ENCODE measurements around the gene SCRN1. TPM values are rescaled to one million over a fixed set of nuclear protein-coding genes. Genes with fewer than 3 reads are reported as not detected.

SCRN1 gene
- total RNA-seq, 1 donor, result 45.6 TPM

DNA sequence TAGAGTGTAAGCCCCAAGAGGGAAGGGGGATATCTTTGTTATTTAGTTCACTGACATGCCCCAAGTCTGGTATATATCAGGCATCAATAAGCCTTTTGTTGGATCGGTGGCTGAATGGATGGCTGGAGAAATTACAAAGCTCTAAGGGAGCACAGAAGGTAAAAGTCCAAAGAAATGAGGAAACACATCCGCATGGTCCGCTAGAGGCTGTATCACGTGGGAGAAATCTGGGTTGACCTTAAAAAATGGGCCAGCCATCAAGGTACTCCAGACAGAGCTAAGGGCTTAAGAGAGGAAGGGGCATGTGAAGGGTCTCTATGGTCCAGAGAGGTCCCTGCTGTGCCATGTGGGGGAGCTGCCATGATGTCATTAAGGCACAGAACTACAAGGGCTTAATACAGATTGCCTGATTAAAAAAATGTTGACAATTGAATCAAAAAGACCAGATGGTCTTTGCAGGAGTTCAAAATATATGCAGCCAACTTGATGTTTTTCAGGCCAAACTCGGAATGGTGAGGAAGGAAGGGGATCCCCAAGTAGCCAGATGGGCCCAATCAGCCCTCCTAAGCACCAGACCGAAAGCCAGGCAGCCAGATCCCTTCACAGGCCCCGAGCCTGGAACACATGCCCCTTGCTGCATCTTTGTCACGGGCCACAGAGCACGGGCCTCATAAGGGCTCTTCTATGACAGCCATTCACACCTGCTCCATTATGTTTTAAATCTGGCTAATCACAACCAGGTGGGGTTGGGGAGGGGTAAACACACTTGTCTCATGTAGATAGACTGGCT is 31.9 kb downstream of the SCRN1 start:
- no peak overlapping the region for H2AFZ ChIP-seq (ENCODE audit: low read length)
- H4K20me1 ChIP-seq (ENCODE audit: insufficient read depth, low read length), result peaks cover 4% of the 10 kb centered on the region
- no peaks in the 10 kb centered on the region for H3K27me3 ChIP-seq (ENCODE audit: insufficient read depth, low read length)
- no peaks in the 10 kb centered on the region for H3K9me3 ChIP-seq (ENCODE audit: low read depth, low read length)
- no peak for DNase-seq (ENCODE audit: insufficient read length, low spot score, missing footprints)
- peaks cover 11% of the 10 kb centered on the region for H3K36me3 ChIP-seq (ENCODE audit: insufficient read depth, low read length)
- H3K27ac ChIP-seq (ENCODE audit: low read depth, low read length), result no peak overlapping the region
- H3K4me2 ChIP-seq (ENCODE audit: insufficient read depth, low read length), result no peak overlapping the region
- TF ChIP-seq, protein P1, sequence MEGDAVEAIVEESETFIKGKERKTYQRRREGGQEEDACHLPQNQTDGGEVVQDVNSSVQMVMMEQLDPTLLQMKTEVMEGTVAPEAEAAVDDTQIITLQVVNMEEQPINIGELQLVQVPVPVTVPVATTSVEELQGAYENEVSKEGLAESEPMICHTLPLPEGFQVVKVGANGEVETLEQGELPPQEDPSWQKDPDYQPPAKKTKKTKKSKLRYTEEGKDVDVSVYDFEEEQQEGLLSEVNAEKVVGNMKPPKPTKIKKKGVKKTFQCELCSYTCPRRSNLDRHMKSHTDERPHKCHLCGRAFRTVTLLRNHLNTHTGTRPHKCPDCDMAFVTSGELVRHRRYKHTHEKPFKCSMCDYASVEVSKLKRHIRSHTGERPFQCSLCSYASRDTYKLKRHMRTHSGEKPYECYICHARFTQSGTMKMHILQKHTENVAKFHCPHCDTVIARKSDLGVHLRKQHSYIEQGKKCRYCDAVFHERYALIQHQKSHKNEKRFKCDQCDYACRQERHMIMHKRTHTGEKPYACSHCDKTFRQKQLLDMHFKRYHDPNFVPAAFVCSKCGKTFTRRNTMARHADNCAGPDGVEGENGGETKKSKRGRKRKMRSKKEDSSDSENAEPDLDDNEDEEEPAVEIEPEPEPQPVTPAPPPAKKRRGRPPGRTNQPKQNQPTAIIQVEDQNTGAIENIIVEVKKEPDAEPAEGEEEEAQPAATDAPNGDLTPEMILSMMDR (IDR thresholded peaks at IDR 0.05; ENCODE audit: extremely low read depth, low read depth, low read length), result no peak
- H3K79me2 ChIP-seq (ENCODE audit: insufficient read depth, low read length), result peaks cover 32% of the 10 kb centered on the region
- H3K4me1 ChIP-seq (ENCODE audit: insufficient read depth, low read length), result no peaks in the 10 kb centered on the region
- no peak overlapping the region for H3K4me3 ChIP-seq (ENCODE audit: insufficient read depth, low read length)

DNA sequence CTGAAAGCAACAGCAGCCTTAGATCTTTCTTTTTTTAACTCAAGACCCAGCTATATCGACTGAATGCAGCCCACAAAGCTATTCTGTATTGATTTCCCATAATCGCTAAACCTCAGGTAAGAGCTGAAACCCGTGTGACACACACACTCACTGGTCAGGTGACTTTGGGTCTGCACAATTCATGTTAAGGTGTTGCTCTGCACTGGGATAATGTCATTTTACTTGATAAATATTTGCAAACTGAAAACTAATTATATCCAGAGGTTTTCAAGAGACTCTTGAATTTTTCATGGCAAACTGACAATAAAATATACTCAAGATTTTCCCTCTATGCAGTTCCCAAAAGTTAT is 33.1 kb downstream of the SCRN1 start:
- no peak overlapping the region for H3K27ac ChIP-seq (ENCODE audit: low read depth, low read length)
- peaks cover 21% of the 10 kb centered on the region for H3K36me3 ChIP-seq (ENCODE audit: insufficient read depth, low read length)
- no peak for DNase-seq (ENCODE audit: insufficient read length, low spot score, missing footprints)
- no peak overlapping the region for H3K4me2 ChIP-seq (ENCODE audit: insufficient read depth, low read length)
- no peaks in the 10 kb centered on the region for H3K9me3 ChIP-seq (ENCODE audit: low read depth, low read length)
- no peaks in the 10 kb centered on the region for H3K27me3 ChIP-seq (ENCODE audit: insufficient read depth, low read length)
- H2AFZ ChIP-seq (ENCODE audit: low read length), result no peak overlapping the region
- peaks cover 30% of the 10 kb centered on the region for H3K79me2 ChIP-seq (ENCODE audit: insufficient read depth, low read length)
- no peak overlapping the region for H3K4me3 ChIP-seq (ENCODE audit: insufficient read depth, low read length)
- H4K20me1 ChIP-seq (ENCODE audit: insufficient read depth, low read length), result peaks cover 4% of the 10 kb centered on the region
- no peaks in the 10 kb centered on the region for H3K4me1 ChIP-seq (ENCODE audit: insufficient read depth, low read length)
- TF ChIP-seq, protein P1 (IDR thresholded peaks at IDR 0.05; ENCODE audit: extremely low read depth, low read depth, low read length), result no peak

GRCh38 chr7:29955799-29956486 is 33.7 kb downstream of the SCRN1 start:
- Histone ChIP-seq H3K4me3 (ENCODE audit: insufficient read depth, low read length) (no peak overlapping the region), H3K27me3 (ENCODE audit: insufficient read depth, low read length) (no peaks in the 10 kb centered on the region), H3K9me3 (ENCODE audit: low read depth, low read length) (no peaks in the 10 kb centered on the region), H2AFZ (ENCODE audit: low read length) (no peak overlapping the region), H3K79me2 (ENCODE audit: insufficient read depth, low read length) (peaks cover 30% of the 10 kb centered on the region), H3K4me2 (ENCODE audit: insufficient read depth, low read length) (no peak overlapping the region), H3K4me1 (ENCODE audit: insufficient read depth, low read length) (no peaks in the 10 kb centered on the region), H3K36me3 (ENCODE audit: insufficient read depth, low read length) (peaks cover 25% of the 10 kb centered on the region), H3K27ac (ENCODE audit: low read depth, low read length) (no peak overlapping the region), H4K20me1 (ENCODE audit: insufficient read depth, low read length) (peaks cover 6% of the 10 kb centered on the region)
- DNase-seq (ENCODE audit: insufficient read length, low spot score, missing footprints), result no peak
- TF ChIP-seq, protein P1 (IDR thresholded peaks at IDR 0.05; ENCODE audit: extremely low read depth, low read depth, low read length), result no peak

- Histone ChIP-seq H3K4me1 (ENCODE audit: insufficient read depth, low read length) (no peaks in the 10 kb centered on the region), H3K4me2 (ENCODE audit: insufficient read depth, low read length) (no peak overlapping the region), H3K9me3 (ENCODE audit: low read depth, low read length) (no peaks in the 10 kb centered on the region), H3K27ac (ENCODE audit: low read depth, low read length) (no peak overlapping the region), H3K4me3 (ENCODE audit: insufficient read depth, low read length) (no peak overlapping the region), H3K36me3 (ENCODE audit: insufficient read depth, low read length) (peaks cover 25% of the 10 kb centered on the region), H4K20me1 (ENCODE audit: insufficient read depth, low read length) (peaks cover 6% of the 10 kb centered on the region), H3K79me2 (ENCODE audit: insufficient read depth, low read length) (peaks cover 27% of the 10 kb centered on the region), H3K27me3 (ENCODE audit: insufficient read depth, low read length) (no peaks in the 10 kb centered on the region), H2AFZ (ENCODE audit: low read length) (no peak overlapping the region)
- DNase-seq (ENCODE audit: insufficient read length, low spot score, missing footprints), result no peak
- TF ChIP-seq, protein P1 (IDR thresholded peaks at IDR 0.05; ENCODE audit: extremely low read depth, low read depth, low read length), result no peak
Observed at GRCh38 chr7:29955075-29955792, 34.4 kb downstream of the SCRN1 start.
